ENCODE measurements around the gene TAF7. TPM values are rescaled to one million over a fixed set of nuclear protein-coding genes. Genes with fewer than 3 reads are reported as not detected.
"Not testable (repeated sequence)": the region's sequence is repeated elsewhere in the genome, so short reads cannot be mapped to it uniquely, and the experiment has no call there.

The TAF7 gene
- total RNA-seq, 1 donor from 2014 or later, result 97.2 TPM

DNA sequence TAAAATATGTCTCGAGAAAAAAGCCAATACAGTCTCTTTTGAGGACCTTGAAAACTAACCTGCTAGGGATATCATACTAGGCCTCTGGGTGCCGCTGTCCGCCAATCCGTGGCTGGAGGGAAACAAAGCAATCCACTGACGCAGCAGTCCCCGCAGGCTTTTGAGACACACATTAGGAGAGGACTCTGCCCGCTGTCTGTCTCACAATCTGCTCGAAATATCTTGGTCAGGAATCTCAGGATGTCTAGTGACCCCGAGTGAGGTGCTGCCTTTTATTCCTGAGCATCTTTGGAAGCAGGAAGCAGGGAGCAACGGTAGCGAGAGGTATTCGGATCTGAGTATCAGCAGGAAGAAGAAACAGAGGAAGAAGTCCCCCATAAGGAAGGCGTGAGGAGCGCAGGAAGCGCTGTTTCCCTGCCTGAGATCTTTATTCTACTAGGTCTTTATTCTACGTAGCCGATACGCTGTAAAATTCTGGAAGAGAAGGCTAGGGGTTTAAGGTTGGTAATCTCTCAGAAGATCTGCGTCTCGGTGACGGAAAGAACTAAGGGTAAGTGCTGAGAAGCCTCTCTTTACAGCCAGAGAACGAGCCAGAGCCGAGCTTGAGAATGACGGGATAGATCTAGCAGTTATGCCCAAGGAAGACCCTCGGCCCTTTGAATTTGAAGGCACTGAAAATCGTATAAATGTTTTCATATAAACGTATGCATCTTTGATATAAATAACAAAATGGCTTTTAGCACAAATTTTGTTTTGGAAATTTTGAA, 5.7 kb upstream of the TAF7 start:
- peak overlapping the region; percentile 48 for H3K27ac Mint-ChIP-seq
- no peaks in the 10 kb centered on the region for H3K27me3 Mint-ChIP-seq (ENCODE audit: low read depth)
- no peak for DNase-seq (ENCODE audit: low spot score in 2 of 2, unreplicated experiment in 2 of 2)
- H3K36me3 Mint-ChIP-seq, result peaks cover 9% of the 10 kb centered on the region
- peaks cover 60% of the 10 kb centered on the region for H3K9me3 Mint-ChIP-seq
- TF ChIP-seq, protein P1, sequence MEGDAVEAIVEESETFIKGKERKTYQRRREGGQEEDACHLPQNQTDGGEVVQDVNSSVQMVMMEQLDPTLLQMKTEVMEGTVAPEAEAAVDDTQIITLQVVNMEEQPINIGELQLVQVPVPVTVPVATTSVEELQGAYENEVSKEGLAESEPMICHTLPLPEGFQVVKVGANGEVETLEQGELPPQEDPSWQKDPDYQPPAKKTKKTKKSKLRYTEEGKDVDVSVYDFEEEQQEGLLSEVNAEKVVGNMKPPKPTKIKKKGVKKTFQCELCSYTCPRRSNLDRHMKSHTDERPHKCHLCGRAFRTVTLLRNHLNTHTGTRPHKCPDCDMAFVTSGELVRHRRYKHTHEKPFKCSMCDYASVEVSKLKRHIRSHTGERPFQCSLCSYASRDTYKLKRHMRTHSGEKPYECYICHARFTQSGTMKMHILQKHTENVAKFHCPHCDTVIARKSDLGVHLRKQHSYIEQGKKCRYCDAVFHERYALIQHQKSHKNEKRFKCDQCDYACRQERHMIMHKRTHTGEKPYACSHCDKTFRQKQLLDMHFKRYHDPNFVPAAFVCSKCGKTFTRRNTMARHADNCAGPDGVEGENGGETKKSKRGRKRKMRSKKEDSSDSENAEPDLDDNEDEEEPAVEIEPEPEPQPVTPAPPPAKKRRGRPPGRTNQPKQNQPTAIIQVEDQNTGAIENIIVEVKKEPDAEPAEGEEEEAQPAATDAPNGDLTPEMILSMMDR (IDR thresholded peaks at IDR 0.05; ENCODE audit: unreplicated experiment), result no peak
- peak overlapping the region; percentile 58 for H3K4me3 Mint-ChIP-seq
- H3K4me1 Mint-ChIP-seq, result no peaks in the 10 kb centered on the region

DNA sequence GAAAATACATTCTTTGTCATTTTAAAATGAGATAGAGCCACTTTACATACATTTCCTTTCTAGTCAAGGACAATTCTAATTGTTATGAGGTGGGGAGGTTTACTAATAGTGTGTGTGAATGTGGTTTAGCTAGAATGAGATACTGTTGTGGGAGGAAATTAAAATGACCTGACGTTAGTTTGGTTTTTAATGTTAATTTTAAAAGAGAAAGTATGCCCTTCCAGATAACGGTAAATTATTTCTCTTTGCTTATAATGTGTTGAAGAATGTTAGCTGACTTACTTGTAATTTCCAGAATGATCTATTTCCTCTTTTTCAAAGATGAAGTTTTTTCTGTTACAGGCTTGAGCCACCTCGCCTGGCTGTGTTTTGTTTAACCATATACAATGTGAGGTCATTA, 1.7 kb upstream of the TAF7 start:
- peak overlapping the region; percentile 20 for H3K4me3 Mint-ChIP-seq

DNA sequence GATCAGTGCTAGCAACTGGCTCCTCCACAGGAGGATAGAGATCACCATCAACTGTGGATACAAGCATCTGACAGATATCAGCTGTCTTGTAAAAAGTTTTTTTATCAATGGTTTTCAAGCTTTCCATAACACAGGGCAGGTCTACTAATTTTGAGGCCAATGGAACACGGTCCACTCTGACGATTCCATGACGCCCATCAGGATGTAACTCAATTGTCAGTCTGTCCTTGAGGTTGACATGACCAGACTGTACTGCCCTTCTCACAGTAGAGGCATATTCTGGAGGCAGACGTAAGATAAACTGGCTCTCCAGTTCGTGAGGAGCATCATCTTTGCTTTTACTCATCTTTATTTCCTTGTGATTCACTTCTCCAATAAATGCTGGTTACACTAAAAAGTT, 885 bp downstream of the TAF7 start:
- Mint-ChIP-seq H3K36me3 (peaks cover 53% of the 10 kb centered on the region), H3K9me3 (peaks cover 58% of the 10 kb centered on the region), H3K27ac (peak overlapping the region; percentile 100), H3K4me1 (peaks cover 6% of the 10 kb centered on the region), H3K4me3 (peak overlapping the region; percentile 99), H3K27me3 (ENCODE audit: low read depth) (no peaks in the 10 kb centered on the region)
- TF ChIP-seq, protein P1 (IDR thresholded peaks at IDR 0.05; ENCODE audit: unreplicated experiment), result no peak
- no peak for DNase-seq (ENCODE audit: low spot score in 2 of 2, unreplicated experiment in 2 of 2)

More for the DNA sequence above, 1.7 kb upstream of the TAF7 start:
- TF ChIP-seq, protein P1 (IDR thresholded peaks at IDR 0.05; ENCODE audit: unreplicated experiment), result no peak
- no peak for DNase-seq (ENCODE audit: low spot score in 2 of 2, unreplicated experiment in 2 of 2)
- no peak overlapping the region for H3K27ac Mint-ChIP-seq
- H3K4me1 Mint-ChIP-seq, result peaks cover 6% of the 10 kb centered on the region
- H3K27me3 Mint-ChIP-seq (ENCODE audit: low read depth), result no peaks in the 10 kb centered on the region
- peaks cover 36% of the 10 kb centered on the region for H3K36me3 Mint-ChIP-seq
- peaks cover 63% of the 10 kb centered on the region for H3K9me3 Mint-ChIP-seq

DNA sequence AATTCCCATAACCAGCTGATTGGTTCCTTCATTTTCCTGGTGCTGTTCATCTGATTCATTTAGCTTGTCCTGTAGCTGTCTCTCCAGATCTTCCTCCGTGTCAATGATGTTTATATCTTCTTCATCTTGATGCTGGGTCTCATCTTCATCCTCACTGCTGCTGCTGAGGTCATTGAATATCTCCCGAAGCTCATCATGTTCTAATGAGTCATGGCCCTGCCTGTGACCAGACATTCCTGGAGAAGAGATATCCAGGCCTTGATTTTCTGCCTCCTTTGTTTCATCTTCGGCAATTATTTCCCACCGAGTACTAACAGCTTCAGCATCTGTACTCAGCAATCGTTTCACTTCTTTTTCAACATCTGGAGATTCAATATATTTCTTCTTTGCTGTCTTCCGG, 1.4 kb downstream of the TAF7 start:
- no peak for DNase-seq (ENCODE audit: low spot score in 2 of 2, unreplicated experiment in 2 of 2)
- Mint-ChIP-seq H3K4me3 (peak overlapping the region; percentile 99), H3K27ac (peak overlapping the region; percentile 100), H3K9me3 (peaks cover 60% of the 10 kb centered on the region), H3K4me1 (peaks cover 6% of the 10 kb centered on the region), H3K27me3 (ENCODE audit: low read depth) (no peaks in the 10 kb centered on the region), H3K36me3 (peaks cover 58% of the 10 kb centered on the region)
- TF ChIP-seq, protein P1 (IDR thresholded peaks at IDR 0.05; ENCODE audit: unreplicated experiment), result no peak

DNA sequence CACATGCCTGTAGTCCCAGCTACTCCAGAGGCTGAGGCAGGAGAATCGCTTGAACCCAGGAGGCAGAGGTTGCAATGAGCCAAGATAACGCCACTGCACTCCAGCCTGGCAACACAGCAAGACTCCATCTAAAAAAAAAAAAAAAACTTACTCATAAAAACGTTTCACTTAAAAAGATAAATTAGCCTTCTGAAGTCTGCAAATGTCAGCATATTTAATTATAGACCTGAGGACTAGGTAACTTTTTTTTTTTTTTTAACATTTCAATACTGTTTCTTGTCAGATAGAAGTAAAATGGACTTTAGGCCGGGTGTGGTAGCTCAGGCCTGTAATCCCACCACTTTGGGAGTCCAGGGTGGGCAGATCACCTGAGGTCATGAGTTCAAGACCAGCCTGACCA, 3.6 kb downstream of the TAF7 start:
- not testable (repeated sequence) for H3K4me3 Mint-ChIP-seq; DNase-seq (ENCODE audit: low spot score in 2 of 2, unreplicated experiment in 2 of 2); H3K4me1 Mint-ChIP-seq; H3K27me3 Mint-ChIP-seq (ENCODE audit: low read depth); H3K27ac Mint-ChIP-seq
- peaks cover 68% of the 10 kb centered on the region for H3K9me3 Mint-ChIP-seq
- peaks cover 74% of the 10 kb centered on the region for H3K36me3 Mint-ChIP-seq

DNA sequence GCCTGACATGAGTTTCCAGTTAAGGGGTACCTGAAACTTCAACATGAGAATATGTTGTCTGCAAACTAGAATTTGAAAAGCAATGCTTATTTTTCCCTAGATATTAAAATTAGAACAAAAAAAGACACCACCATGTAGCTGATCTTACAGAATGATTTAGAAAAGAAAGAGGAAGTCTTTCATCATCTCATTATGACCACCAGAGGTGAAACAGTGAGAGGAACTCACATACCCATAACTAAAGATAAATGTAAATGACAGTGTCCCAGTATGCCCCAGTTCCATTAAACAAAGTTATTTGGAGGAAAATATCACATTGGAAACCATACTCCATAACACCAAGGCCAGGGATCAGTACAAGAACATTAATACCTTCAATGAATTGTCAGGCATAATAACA, 6.9 kb downstream of the TAF7 start:
- TF ChIP-seq, protein P1 (IDR thresholded peaks at IDR 0.05; ENCODE audit: unreplicated experiment), result no peak
- H3K4me3 Mint-ChIP-seq, result no peak overlapping the region
- peaks cover 1% of the 10 kb centered on the region for H3K4me1 Mint-ChIP-seq
- H3K27ac Mint-ChIP-seq, result no peak overlapping the region
- H3K27me3 Mint-ChIP-seq (ENCODE audit: low read depth), result no peaks in the 10 kb centered on the region
- H3K9me3 Mint-ChIP-seq, result peaks cover 65% of the 10 kb centered on the region
- peaks cover 86% of the 10 kb centered on the region for H3K36me3 Mint-ChIP-seq
- DNase-seq (ENCODE audit: low spot score in 2 of 2, unreplicated experiment in 2 of 2), result no peak
